HepG2 (cell line): ENCODE measurements around the gene NMU. TPM values are rescaled to one million over a fixed set of nuclear protein-coding genes. Genes with fewer than 3 reads are reported as not detected.

Source experiments
- ATRX ChIP-seq: sonication (generic); formaldehyde crosslinking; IDR thresholded peaks from 2 replicates; pipeline ENCODE4 v1.4.0; 2020; ENCODE audit warnings: missing genetic modification reagents, borderline replicate concordance
- BORCS8-MEF2B ChIP-seq: sonication (generic); formaldehyde crosslinking; IDR thresholded peaks from 2 replicates; pipeline ENCODE4 v1.8.0; 2022; ENCODE audit warnings: mild to moderate bottlenecking, missing genetic modification reagents
- FLYWCH1 ChIP-seq: sonication (generic); formaldehyde crosslinking; IDR thresholded peaks from 2 replicates; pipeline ENCODE4 v1.8.1; 2023; ENCODE audit warnings: mild to moderate bottlenecking, missing genetic modification reagents
- GATAD2A ChIP-seq: IDR thresholded peaks from 2 replicates; pipeline ENCODE4 v1.6.1; 2016
- IKZF4 ChIP-seq: sonication (generic); formaldehyde crosslinking; IDR thresholded peaks from 2 replicates; pipeline ENCODE4 v1.5.1; 2020; ENCODE audit warnings: borderline replicate concordance, mild to moderate bottlenecking, low read depth, missing genetic modification reagents; ENCODE audit errors: not compliant biosample characterization
- IRF2 ChIP-seq: IDR thresholded peaks from 2 replicates; pipeline ENCODE4 v1.6.1; 2018; ENCODE audit warnings: missing genetic modification reagents, missing compliant biosample characterization
- JUNB ChIP-seq: sonication (generic); formaldehyde crosslinking; IDR thresholded peaks from 2 replicates; pipeline ENCODE4 v1.8.0; 2022; ENCODE audit warnings: missing genetic modification reagents, mild to moderate bottlenecking, borderline replicate concordance
- NR1H2 ChIP-seq: sonication (generic); formaldehyde crosslinking; IDR thresholded peaks from 2 replicates; pipeline ENCODE4 v1.8.1; 2022; ENCODE audit warnings: low read depth, missing genetic modification reagents, borderline replicate concordance
- ZFP1 ChIP-seq: IDR thresholded peaks from 2 replicates; pipeline ENCODE4 v1.6.1; 2016
- ZMYM2 ChIP-seq: sonication (generic); formaldehyde crosslinking; IDR thresholded peaks from 2 replicates; pipeline ENCODE4 v1.8.0; 2022; ENCODE audit warnings: mild to moderate bottlenecking, missing genetic modification reagents
- ZNF12 ChIP-seq: sonication (generic); formaldehyde crosslinking; IDR thresholded peaks from 2 replicates; pipeline ENCODE4 v1.5.0; 2020; ENCODE audit warnings: missing genetic modification reagents
- ZNF143 ChIP-seq: sonication (generic); formaldehyde crosslinking; IDR thresholded peaks from 2 replicates; pipeline ENCODE4 v1.4.0; 2020; ENCODE audit warnings: missing genetic modification reagents
- ZNF33B ChIP-seq: sonication (generic); formaldehyde crosslinking; IDR thresholded peaks from 2 replicates; pipeline ENCODE4 v1.5.1; 2020; ENCODE audit warnings: mild to moderate bottlenecking, missing genetic modification reagents
- ZNF670 ChIP-seq: sonication (generic); formaldehyde crosslinking; IDR thresholded peaks from 2 replicates; pipeline ENCODE4 v1.8.0; 2022; ENCODE audit warnings: mild to moderate bottlenecking, missing genetic modification reagents, borderline replicate concordance
- ZNF713 ChIP-seq: sonication (generic); formaldehyde crosslinking; IDR thresholded peaks from 2 replicates; pipeline ENCODE4 v1.4.0; 2020; ENCODE audit warnings: mild to moderate bottlenecking, missing genetic modification reagents
- ZSCAN30 ChIP-seq: sonication (generic); formaldehyde crosslinking; IDR thresholded peaks from 2 replicates; pipeline ENCODE4 v1.5.0; 2020; ENCODE audit warnings: mild to moderate bottlenecking, missing genetic modification reagents
- polyA plus RNA-seq, 8 experiments: library from polyadenylated mRNA; depleted of rRNA in 3 of 8; stranded (reverse) in 7 of 8; unstranded in 1 of 8; fragments of >200 nt; fragmentation: Illumina TruSeq in 4 of 8; extraction: Trizol in 4 of 8; gene quantifications; 2 replicates each; pipeline versions ENCODE4 v1.2.1 to v1.2.3, GENCODE V29; 2011 to 2016; ENCODE audit warnings: low read depth in 4 of 8, missing spikeins in 1 of 8, mixed read lengths in 1 of 8; ENCODE audit not compliant: insufficient read depth in 1 of 8
- total RNA-seq, 5 experiments: library from RNA; depleted of rRNA; stranded (reverse); fragments of >200 nt; fragmentation: Illumina TruSeq; extraction: Trizol; gene quantifications; 2 replicates each; pipeline ENCODE4 v1.2.3, GENCODE V29; 2016; ENCODE audit warnings: low read depth in 1 of 5
- TF ChIP-seq, protein P1 (sequence below): sonication (generic); formaldehyde crosslinking; IDR thresholded peaks from 2 replicates; pipeline ENCODE4 v1.4.0; 2020; ENCODE audit warnings: missing genetic modification reagents, borderline replicate concordance
- TF ChIP-seq, protein P2 (sequence below): IDR thresholded peaks from 2 replicates; pipeline ENCODE4 v1.6.1; 2016; ENCODE audit warnings: mild to moderate bottlenecking, missing biosample characterization, missing genetic modification reagents
- TF ChIP-seq, protein P3 (sequence below): sonication (generic); formaldehyde crosslinking; IDR thresholded peaks from 2 replicates; pipeline ENCODE4 v1.4.0; 2020; ENCODE audit warnings: missing genetic modification reagents
- TF ChIP-seq, protein P4 (sequence below): sonication (generic); formaldehyde crosslinking; IDR thresholded peaks from 2 replicates; pipeline ENCODE4 v1.8.1; 2023; ENCODE audit warnings: mild to moderate bottlenecking, moderate library complexity, missing genetic modification reagents
- TF ChIP-seq, protein P5 (sequence below): sonication (generic); formaldehyde crosslinking; IDR thresholded peaks from 2 replicates; pipeline ENCODE4 v1.5.1; 2020; ENCODE audit warnings: mild to moderate bottlenecking, missing genetic modification reagents, moderate library complexity

The NMU gene
- total and polyA plus RNA-seq, 2 of the 13 experiments (the other 11 are each of a cell fraction or from before 2014, with no cell fraction given) = not detected

DNA sequence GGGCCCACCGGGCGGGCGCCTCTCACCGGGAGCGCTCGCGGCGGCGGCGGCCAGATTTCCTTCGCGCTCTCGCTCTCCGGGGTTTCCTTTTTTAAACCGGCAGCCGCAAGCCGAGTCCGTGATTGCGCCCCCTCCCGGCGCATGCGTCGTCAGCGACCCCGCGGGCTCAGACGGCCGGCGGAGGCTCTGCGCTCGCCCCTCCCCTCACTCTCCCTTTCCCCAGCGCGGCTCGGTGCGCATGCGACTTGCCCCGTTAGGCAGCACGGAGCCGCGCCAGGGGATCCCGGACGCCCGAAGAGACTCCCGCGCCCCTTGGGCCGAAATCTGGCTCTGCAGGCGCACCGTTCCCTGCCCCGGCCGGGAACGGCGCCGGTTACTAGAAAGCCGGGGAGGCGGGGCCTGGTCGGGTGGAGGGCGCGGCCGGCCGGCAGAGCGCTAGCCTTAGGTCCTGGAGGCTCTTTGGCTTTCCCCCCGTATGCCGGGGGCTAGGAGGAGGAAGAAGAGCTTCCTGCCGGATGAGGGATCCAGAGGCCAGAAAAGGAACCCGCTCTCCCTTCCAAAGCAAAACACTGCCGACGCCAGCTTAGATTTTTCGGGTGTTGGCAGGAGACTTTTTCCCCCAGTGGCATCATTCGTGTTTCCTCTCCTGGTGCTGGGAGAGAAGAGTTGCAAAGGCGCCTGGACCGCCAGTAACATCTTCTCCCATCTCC lies 89.2 kb downstream of the NMU start, which contains the start of gene CLOCK (continued):
- TF ChIP-seq ATRX (CRISPR knock-in tag) = no peak
- TF ChIP-seq ZNF12 = no peak
- peak; percentile 9; the same call in 1 of the 2 replicates for TF ChIP-seq GATAD2A (CRISPR knock-in tag)
- TF ChIP-seq, protein P1, sequence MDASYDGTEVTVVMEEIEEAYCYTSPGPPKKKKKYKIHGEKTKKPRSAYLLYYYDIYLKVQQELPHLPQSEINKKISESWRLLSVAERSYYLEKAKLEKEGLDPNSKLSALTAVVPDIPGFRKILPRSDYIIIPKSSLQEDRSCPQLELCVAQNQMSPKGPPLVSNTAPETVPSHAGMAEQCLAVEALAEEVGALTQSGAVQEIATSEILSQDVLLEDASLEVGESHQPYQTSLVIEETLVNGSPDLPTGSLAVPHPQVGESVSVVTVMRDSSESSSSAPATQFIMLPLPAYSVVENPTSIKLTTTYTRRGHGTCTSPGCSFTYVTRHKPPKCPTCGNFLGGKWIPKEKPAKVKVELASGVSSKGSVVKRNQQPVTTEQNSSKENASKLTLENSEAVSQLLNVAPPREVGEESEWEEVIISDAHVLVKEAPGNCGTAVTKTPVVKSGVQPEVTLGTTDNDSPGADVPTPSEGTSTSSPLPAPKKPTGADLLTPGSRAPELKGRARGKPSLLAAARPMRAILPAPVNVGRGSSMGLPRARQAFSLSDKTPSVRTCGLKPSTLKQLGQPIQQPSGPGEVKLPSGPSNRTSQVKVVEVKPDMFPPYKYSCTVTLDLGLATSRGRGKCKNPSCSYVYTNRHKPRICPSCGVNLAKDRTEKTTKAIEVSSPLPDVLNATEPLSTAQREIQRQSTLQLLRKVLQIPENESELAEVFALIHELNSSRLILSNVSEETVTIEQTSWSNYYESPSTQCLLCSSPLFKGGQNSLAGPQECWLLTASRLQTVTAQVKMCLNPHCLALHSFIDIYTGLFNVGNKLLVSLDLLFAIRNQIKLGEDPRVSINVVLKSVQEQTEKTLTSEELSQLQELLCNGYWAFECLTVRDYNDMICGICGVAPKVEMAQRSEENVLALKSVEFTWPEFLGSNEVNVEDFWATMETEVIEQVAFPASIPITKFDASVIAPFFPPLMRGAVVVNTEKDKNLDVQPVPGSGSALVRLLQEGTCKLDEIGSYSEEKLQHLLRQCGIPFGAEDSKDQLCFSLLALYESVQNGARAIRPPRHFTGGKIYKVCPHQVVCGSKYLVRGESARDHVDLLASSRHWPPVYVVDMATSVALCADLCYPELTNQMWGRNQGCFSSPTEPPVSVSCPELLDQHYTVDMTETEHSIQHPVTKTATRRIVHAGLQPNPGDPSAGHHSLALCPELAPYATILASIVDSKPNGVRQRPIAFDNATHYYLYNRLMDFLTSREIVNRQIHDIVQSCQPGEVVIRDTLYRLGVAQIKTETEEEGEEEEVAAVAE (CRISPR knock-in tag) = no peak
- TF ChIP-seq, protein P2, sequence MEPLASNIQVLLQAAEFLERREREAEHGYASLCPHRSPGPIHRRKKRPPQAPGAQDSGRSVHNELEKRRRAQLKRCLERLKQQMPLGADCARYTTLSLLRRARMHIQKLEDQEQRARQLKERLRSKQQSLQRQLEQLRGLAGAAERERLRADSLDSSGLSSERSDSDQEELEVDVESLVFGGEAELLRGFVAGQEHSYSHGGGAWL (CRISPR knock-in tag) = peak; percentile 48; the same call in 1 of the 2 replicates
- TF ChIP-seq ZFP1 (CRISPR knock-in tag) = no peak
- peak; percentile 15; the same call in 1 of the 2 replicates for TF ChIP-seq IRF2 (CRISPR knock-in tag)
- 0 out of 2 replicates have a peak, but pooled peaks have one; percentile 20 for TF ChIP-seq ZNF33B
- TF ChIP-seq, protein P3, sequence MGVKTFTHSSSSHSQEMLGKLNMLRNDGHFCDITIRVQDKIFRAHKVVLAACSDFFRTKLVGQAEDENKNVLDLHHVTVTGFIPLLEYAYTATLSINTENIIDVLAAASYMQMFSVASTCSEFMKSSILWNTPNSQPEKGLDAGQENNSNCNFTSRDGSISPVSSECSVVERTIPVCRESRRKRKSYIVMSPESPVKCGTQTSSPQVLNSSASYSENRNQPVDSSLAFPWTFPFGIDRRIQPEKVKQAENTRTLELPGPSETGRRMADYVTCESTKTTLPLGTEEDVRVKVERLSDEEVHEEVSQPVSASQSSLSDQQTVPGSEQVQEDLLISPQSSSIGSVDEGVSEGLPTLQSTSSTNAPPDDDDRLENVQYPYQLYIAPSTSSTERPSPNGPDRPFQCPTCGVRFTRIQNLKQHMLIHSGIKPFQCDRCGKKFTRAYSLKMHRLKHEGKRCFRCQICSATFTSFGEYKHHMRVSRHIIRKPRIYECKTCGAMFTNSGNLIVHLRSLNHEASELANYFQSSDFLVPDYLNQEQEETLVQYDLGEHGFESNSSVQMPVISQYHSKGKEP (CRISPR knock-in tag) = no peak
- TF ChIP-seq ZNF143 = no peak
- TF ChIP-seq FLYWCH1 (CRISPR knock-in tag) = no peak
- TF ChIP-seq ZNF713 (CRISPR knock-in tag) = peak; percentile 75; the same call in 1 of the 2 replicates
- TF ChIP-seq ZNF670 = peak; percentile 78
- TF ChIP-seq, protein P4, sequence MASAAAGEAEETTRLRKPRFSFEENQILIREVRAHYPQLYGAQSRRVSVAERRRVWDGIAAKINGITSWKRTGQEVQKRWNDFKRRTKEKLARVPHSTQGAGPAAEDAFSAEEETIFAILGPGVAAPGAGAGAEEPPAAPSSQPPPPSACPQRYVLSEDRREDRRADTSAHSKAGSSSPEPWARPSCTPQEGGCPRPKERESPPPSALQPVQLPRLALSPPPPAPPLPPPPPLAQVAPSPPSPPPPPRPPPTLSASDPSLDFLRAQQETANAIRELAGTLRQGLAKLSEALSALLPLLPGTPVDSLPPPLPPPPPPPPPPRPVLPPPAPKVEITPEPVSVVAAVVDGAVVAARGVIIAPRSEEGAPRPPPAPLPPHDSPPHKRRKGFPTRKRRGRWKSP = peak; percentile 71
- TF ChIP-seq ZSCAN30 (CRISPR knock-in tag) = no peak
- TF ChIP-seq, protein P5, sequence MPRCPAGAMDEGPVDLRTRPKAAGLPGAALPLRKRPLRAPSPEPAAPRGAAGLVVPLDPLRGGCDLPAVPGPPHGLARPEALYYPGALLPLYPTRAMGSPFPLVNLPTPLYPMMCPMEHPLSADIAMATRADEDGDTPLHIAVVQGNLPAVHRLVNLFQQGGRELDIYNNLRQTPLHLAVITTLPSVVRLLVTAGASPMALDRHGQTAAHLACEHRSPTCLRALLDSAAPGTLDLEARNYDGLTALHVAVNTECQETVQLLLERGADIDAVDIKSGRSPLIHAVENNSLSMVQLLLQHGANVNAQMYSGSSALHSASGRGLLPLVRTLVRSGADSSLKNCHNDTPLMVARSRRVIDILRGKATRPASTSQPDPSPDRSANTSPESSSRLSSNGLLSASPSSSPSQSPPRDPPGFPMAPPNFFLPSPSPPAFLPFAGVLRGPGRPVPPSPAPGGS (CRISPR knock-in tag) = peak; percentile 59; the same call in 1 of the 2 replicates
- TF ChIP-seq NR1H2 (CRISPR knock-in tag) = 0 out of 2 replicates have a peak, but pooled peaks have one; percentile 44
- no peak for TF ChIP-seq JUNB (CRISPR knock-in tag)
- TF ChIP-seq BORCS8-MEF2B = 0 out of 2 replicates have a peak, but pooled peaks have one; percentile 20
- peak; percentile 43 for TF ChIP-seq IKZF4 (CRISPR knock-in tag)
- TF ChIP-seq ZMYM2 (CRISPR knock-in tag) = no peak
